ENCODE data around the gene CALHM3.
"Not testable (repeated sequence)": the region's sequence is repeated elsewhere in the genome, so short reads cannot be mapped to it uniquely, and the experiment has no call there.

Gene CALHM3, protein sequence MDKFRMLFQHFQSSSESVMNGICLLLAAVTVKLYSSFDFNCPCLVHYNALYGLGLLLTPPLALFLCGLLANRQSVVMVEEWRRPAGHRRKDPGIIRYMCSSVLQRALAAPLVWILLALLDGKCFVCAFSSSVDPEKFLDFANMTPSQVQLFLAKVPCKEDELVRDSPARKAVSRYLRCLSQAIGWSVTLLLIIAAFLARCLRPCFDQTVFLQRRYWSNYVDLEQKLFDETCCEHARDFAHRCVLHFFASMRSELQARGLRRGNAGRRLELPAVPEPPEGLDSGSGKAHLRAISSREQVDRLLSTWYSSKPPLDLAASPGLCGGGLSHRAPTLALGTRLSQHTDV

GRCh38 chr10:103479135-103479534 lies at the start of gene CALHM3:
Gene CALHM3 (minus strand): TSS chr10:103479240. CDS start chr10:103479032, 208 bp downstream.
- DNase-seq (ENCODE audit: low read depth): no peak

- no peak for DNase-seq (ENCODE audit: low read depth)
These were observed 49.5 kb upstream of the CALHM3 start for GRCh38 chr10:103528549-103528948.

- peak; percentile 61 for DNase-seq (ENCODE audit: low read depth)
These were observed 48.4 kb upstream of the CALHM3 start for GRCh38 chr10:103527476-103527875.

DNA sequence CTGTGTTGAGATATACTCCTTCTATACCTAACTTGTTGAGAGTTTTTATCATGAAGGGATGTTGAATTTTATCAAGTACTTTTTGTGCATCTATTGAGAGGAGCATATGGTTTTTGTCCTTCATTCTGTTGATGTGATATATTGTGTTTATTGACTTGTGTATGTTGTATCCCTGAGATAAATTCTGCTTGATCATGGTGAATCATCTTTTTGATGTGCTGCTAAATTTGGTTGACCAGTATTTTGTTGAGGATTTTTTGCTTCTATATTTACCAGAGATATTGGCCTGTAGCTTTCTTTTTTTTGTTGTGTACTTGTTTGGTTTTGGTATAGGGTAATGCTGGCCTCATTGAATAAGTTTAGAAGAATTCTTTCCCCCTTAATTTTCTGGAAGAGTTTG lies 46.9 kb upstream of the CALHM3 start:
- DNase-seq (ENCODE audit: low read depth): no peak

- DNase-seq (ENCODE audit: low read depth): no peak
These were observed 44.6 kb upstream of the CALHM3 start for GRCh38 chr10:103523683-103524082.

DNA sequence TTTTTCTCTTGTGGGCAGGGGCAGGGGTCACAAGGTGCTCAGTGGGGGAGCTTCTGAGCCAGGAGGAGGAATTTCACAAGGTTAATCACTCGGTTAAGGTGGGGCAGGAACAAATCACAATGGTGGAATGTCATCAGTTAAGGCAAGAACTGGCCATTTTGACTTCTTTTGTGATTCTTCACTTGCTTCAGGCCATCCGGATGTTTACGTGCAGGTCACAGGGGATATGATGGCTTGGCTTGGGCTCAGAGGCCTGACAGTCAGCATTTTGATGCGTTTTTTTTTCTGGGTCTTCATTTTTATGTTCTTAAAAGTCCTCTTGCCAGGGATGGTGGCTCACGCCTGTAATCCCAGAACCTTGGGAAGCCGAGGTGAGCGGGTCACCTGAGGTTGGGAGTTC lies 43.0 kb upstream of the CALHM3 start:
- DNase-seq (ENCODE audit: low read depth): not testable (repeated sequence)

DNA sequence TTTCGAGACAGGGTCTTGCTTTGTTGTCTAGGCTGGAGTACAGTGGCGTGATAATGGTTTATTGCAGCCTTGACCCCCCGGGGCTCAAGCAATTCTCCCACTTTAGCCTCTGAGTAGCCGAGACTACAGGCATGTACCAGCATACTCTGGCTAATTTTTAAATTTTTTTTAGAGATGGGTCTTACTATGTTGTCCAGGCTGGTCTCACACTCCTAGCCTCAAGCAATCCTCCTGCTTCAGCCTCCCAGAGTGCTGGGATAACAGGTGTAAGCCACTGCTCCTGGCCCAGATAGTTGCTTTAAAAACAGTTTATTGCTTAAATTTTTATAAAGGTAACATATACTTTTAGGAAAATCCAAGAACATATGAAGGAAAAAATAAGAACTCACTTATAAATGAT lies 40.8 kb upstream of the CALHM3 start:
- no peak for DNase-seq (ENCODE audit: low read depth)

- no peak for DNase-seq (ENCODE audit: low read depth)
These were observed 38.4 kb upstream of the CALHM3 start for GRCh38 chr10:103517234-103518085.

DNA sequence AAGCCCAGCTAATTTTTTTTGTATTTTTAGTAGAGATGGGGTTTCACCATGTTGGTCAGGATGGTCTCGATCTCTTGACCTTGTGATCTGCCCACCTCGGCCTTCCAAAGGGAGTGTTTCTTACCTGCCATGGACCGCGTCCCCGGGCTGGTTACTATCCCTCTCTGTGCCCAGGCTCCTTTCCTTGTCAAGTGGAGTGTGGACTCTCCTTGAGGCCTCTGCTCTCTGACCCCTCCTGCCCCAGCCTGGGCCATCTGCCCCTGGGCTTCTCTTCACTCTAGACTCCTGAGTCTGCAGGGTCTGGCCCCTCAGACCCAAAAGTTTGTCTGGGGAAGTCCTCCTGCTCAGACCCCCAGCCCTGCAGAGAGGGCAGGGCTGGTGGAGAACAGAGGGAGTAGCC lies 35.2 kb upstream of the CALHM3 start:
- no peak for DNase-seq (ENCODE audit: low read depth)

- DNase-seq (ENCODE audit: low read depth): no peak
These were observed 34.5 kb upstream of the CALHM3 start for GRCh38 chr10:103513380-103514060.

DNA sequence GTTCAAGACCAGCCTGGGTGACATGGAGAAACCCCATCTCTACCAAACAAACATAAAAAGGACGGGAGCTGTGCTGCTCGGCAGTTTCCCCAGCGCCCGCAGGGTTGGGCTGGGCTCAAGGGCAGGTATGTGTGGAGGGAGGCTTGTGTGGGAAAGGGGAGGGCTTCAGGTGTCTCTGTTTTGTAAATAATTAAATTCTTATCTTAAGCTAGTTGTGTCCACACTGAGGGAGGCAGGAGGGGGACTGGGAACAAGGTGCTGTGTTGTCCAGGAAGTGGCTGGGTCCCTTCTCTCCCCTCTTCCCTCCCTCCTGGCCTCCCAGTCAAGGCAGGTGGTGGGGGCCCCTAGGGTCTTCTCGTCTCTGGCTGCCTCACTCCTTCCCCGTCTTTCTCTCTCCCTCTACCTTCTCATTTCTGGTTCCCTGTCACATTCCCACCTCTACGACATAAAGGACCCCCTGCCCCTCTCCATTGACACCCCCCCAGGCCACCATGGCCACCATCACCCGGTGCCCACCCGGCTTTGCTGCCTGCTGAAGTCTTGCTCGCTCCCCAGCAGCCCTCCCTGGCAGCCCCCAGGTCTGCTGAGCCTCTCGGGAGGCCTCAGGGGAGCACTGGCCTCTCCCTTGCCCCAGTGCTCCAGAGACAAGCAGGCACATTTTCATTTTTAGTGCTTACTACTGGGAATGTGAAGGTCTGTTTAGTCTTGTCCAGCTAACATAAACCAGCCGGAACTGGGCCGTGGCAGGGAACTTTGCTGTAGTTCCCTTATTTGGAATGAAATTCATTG lies 33.7 kb upstream of the CALHM3 start:
- no peak for DNase-seq (ENCODE audit: low read depth)

DNA sequence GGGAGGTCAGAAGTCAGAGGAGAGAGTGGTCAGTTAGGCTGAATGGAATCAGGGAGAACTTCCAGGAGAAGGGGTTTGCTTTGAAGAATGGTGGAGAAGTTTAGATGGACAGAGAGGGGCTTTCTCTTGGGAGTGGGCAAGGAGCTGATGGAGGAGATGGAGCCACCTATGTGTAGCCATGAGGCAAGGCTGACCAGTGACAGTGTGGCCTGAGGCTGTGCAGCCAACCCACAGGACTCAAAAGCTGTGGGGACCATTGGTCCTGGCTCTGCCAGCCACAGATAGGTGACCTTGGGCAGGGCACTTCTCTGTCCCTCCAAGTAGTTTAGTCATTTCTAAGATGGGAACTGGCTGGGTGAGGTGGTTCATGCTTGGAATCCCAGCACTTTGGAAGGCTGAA lies 33.1 kb upstream of the CALHM3 start:
- DNase-seq (ENCODE audit: low read depth): no peak

DNA sequence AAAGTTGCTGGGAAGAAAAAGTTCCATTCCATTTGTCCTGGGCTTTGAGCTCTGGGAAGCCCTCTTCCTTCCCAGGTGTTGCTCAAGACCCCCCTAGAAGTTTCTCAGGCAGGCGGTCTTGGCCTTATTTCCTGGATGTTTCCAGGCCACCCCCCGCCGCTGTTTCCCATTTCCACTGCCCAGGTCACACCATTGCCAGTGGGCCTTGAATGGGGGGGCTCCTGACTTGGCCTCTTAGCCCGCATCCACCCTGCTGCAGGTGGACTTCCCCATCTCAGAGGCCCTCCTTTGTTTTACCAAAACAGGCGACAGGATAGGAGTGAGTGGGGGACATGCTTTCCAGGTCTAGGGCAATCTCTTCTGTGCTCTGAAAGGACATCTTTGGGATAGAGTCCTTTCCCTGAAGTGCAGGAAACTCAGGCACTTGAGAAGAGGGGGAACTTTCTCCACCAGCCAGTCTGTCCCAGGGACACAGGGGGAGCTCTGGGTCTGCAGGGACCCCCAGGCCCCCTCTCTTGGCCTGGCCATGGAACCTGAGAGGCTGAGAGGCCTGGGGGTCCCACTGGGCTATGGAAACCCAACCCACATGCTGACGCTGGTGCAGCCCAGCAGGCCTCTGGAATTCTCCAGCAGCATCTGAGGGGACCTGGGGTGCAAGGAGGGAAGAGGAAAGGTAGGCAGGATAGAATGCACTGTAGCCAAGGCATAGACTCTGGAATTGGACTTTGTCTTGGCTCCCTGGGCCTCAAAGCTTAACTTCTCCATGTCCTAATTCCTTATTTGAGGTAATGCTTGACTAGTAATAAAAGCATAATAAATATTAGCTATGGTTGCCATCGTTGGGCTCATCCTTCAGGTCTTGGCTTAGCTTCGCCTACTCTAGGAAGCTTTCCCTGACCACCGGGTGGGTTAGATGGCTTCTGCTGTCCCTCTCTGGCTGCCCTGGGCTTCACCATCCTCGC lies 32.0 kb upstream of the CALHM3 start:
- DNase-seq (ENCODE audit: low read depth): no peak

- DNase-seq (ENCODE audit: low read depth): no peak
These were observed 31.1 kb upstream of the CALHM3 start for GRCh38 chr10:103510046-103510685.

- DNase-seq (ENCODE audit: low read depth): no peak
These were observed 28.5 kb upstream of the CALHM3 start for GRCh38 chr10:103507235-103508191.

- DNase-seq (ENCODE audit: low read depth): no peak
These were observed 27.0 kb upstream of the CALHM3 start for GRCh38 chr10:103506061-103506460.

GRCh38 chr10:103504181-103504783 lies 25.2 kb upstream of the CALHM3 start:
- DNase-seq (ENCODE audit: low read depth): peak; percentile 99

- DNase-seq (ENCODE audit: low read depth): not testable (repeated sequence)
These were observed 24.7 kb upstream of the CALHM3 start for GRCh38 chr10:103503777-103504176.
